ENCODE measurements around the gene MYADML2.

GRCh38 chr17:81961087-81961511 is 14.1 kb upstream of the MYADML2 start, which contains the start of gene NOTUM:
- TF ChIP-seq, protein P1, sequence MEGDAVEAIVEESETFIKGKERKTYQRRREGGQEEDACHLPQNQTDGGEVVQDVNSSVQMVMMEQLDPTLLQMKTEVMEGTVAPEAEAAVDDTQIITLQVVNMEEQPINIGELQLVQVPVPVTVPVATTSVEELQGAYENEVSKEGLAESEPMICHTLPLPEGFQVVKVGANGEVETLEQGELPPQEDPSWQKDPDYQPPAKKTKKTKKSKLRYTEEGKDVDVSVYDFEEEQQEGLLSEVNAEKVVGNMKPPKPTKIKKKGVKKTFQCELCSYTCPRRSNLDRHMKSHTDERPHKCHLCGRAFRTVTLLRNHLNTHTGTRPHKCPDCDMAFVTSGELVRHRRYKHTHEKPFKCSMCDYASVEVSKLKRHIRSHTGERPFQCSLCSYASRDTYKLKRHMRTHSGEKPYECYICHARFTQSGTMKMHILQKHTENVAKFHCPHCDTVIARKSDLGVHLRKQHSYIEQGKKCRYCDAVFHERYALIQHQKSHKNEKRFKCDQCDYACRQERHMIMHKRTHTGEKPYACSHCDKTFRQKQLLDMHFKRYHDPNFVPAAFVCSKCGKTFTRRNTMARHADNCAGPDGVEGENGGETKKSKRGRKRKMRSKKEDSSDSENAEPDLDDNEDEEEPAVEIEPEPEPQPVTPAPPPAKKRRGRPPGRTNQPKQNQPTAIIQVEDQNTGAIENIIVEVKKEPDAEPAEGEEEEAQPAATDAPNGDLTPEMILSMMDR (IDR thresholded peaks at IDR 0.05 in 2 of 3, conservative IDR thresholded peaks at IDR 0.05 in 1 of 3; ENCODE audit: control insufficient read depth in 2 of 3, extremely low read depth in 1 of 3, insufficient read depth in 1 of 3, low read depth in 3 of 3, low read length in 3 of 3) = 0 out of 6 replicates have a peak, but pooled peaks of 1 of the 3 experiments have one; percentile 9
- TF ChIP-seq POLR2AphosphoS5 (IDR thresholded peaks at IDR 0.05; ENCODE audit: low read length) (no peak), MTA2 (IDR thresholded peaks at IDR 0.05; ENCODE audit: low read depth) (no peak), SUZ12 (IDR thresholded peaks at IDR 0.05; ENCODE audit: unreplicated experiment) (no peak), YY1 (IDR thresholded peaks at IDR 0.05; ENCODE audit: low read depth, low read length) (no peak), BRCA1 (IDR thresholded peaks at IDR 0.05; ENCODE audit: low read depth, low read length) (no peak)
- TF ChIP-seq, protein P2, sequence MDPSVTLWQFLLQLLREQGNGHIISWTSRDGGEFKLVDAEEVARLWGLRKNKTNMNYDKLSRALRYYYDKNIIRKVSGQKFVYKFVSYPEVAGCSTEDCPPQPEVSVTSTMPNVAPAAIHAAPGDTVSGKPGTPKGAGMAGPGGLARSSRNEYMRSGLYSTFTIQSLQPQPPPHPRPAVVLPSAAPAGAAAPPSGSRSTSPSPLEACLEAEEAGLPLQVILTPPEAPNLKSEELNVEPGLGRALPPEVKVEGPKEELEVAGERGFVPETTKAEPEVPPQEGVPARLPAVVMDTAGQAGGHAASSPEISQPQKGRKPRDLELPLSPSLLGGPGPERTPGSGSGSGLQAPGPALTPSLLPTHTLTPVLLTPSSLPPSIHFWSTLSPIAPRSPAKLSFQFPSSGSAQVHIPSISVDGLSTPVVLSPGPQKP (IDR thresholded peaks at IDR 0.05; ENCODE audit: low read depth, low read length) = no peak
- TF ChIP-seq, protein P3, sequence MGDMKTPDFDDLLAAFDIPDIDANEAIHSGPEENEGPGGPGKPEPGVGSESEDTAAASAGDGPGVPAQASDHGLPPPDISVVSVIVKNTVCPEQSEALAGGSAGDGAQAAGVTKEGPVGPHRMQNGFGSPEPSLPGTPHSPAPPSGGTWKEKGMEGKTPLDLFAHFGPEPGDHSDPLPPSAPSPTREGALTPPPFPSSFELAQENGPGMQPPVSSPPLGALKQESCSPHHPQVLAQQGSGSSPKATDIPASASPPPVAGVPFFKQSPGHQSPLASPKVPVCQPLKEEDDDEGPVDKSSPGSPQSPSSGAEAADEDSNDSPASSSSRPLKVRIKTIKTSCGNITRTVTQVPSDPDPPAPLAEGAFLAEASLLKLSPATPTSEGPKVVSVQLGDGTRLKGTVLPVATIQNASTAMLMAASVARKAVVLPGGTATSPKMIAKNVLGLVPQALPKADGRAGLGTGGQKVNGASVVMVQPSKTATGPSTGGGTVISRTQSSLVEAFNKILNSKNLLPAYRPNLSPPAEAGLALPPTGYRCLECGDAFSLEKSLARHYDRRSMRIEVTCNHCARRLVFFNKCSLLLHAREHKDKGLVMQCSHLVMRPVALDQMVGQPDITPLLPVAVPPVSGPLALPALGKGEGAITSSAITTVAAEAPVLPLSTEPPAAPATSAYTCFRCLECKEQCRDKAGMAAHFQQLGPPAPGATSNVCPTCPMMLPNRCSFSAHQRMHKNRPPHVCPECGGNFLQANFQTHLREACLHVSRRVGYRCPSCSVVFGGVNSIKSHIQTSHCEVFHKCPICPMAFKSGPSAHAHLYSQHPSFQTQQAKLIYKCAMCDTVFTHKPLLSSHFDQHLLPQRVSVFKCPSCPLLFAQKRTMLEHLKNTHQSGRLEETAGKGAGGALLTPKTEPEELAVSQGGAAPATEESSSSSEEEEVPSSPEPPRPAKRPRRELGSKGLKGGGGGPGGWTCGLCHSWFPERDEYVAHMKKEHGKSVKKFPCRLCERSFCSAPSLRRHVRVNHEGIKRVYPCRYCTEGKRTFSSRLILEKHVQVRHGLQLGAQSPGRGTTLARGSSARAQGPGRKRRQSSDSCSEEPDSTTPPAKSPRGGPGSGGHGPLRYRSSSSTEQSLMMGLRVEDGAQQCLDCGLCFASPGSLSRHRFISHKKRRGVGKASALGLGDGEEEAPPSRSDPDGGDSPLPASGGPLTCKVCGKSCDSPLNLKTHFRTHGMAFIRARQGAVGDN (IDR thresholded peaks at IDR 0.05) = no peak
- TF ChIP-seq, protein P4, sequence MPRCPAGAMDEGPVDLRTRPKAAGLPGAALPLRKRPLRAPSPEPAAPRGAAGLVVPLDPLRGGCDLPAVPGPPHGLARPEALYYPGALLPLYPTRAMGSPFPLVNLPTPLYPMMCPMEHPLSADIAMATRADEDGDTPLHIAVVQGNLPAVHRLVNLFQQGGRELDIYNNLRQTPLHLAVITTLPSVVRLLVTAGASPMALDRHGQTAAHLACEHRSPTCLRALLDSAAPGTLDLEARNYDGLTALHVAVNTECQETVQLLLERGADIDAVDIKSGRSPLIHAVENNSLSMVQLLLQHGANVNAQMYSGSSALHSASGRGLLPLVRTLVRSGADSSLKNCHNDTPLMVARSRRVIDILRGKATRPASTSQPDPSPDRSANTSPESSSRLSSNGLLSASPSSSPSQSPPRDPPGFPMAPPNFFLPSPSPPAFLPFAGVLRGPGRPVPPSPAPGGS (IDR thresholded peaks at IDR 0.05; ENCODE audit: borderline replicate concordance, insufficient read depth, low read depth, low read length, poor library complexity, severe bottlenecking) = no peak
- TF ChIP-seq, protein P5, sequence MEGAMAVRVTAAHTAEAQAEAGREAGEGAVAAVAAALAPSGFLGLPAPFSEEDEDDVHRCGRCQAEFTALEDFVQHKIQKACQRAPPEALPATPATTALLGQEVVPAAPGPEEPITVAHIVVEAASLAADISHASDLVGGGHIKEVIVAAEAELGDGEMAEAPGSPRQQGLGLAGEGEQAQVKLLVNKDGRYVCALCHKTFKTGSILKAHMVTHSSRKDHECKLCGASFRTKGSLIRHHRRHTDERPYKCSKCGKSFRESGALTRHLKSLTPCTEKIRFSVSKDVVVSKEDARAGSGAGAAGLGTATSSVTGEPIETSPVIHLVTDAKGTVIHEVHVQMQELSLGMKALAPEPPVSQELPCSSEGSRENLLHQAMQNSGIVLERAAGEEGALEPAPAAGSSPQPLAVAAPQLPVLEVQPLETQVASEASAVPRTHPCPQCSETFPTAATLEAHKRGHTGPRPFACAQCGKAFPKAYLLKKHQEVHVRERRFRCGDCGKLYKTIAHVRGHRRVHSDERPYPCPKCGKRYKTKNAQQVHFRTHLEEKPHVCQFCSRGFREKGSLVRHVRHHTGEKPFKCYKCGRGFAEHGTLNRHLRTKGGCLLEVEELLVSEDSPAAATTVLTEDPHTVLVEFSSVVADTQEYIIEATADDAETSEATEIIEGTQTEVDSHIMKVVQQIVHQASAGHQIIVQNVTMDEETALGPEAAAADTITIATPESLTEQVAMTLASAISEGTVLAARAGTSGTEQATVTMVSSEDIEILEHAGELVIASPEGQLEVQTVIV (IDR thresholded peaks at IDR 0.05; ENCODE audit: borderline replicate concordance, partially characterized antibody) = no peak

Measured in GM12878 (cell line).